ENCODE data around the gene ITGA1. TPM values are rescaled to one million over a fixed set of nuclear protein-coding genes. Genes with fewer than 3 reads are reported as not detected.

ITGA1 gene
- total RNA-seq, 1 donor from 2014 or later: 3.0 TPM

DNA sequence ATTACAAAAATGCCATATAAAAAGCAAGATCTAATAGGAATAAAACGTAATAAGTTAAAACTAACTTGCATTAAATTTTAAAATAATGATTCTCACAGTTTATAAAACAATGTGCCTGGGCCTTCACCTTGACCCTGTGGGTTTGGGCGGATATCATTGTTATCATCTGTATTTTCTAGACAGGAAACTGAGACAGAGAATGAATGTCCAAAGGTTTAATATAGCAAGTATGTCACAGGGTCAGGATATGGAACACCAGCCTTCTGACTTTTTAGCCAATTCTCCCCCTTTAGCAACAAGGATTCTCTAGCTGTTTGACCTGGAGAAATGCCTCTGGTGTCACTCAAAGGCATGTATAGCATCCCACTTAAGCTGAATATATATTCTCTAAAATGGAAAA lies 67.2 kb downstream of the ITGA1 start:
- no peaks in the 10 kb centered on the region for H3K36me3 Mint-ChIP-seq (ENCODE audit: low read depth)

DNA sequence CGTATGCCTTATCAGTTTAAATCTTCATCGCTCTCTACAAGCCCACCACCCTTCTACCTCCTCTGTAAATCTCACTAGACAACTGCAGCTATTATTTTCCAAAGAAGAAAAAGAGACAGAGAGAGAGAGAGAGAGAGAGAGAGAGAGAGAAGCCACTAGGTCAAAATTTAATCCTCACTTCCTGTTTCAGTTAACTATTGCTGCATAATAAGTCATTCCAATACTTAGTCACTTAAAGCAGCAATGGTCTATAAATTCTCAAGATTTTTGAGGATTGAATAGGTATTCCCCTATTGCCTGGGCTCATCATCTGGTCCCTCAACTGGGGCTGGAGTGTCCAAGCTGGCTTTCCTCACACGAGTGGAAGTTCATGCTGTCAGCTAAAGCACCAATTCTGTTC lies 68.8 kb downstream of the ITGA1 start:
- Mint-ChIP-seq H3K27me3 (ENCODE audit: low read depth) (no peaks in the 10 kb centered on the region), H3K27ac (ENCODE audit: unreplicated experiment) (no peak overlapping the region), H3K36me3 (ENCODE audit: low read depth) (no peaks in the 10 kb centered on the region), H3K4me3 (no peak overlapping the region), H3K9me3 (no peaks in the 10 kb centered on the region), H3K4me1 (peaks cover 5% of the 10 kb centered on the region)
- DNase-seq (ENCODE audit: low read depth, low spot score): no peak
- TF ChIP-seq, protein P1, sequence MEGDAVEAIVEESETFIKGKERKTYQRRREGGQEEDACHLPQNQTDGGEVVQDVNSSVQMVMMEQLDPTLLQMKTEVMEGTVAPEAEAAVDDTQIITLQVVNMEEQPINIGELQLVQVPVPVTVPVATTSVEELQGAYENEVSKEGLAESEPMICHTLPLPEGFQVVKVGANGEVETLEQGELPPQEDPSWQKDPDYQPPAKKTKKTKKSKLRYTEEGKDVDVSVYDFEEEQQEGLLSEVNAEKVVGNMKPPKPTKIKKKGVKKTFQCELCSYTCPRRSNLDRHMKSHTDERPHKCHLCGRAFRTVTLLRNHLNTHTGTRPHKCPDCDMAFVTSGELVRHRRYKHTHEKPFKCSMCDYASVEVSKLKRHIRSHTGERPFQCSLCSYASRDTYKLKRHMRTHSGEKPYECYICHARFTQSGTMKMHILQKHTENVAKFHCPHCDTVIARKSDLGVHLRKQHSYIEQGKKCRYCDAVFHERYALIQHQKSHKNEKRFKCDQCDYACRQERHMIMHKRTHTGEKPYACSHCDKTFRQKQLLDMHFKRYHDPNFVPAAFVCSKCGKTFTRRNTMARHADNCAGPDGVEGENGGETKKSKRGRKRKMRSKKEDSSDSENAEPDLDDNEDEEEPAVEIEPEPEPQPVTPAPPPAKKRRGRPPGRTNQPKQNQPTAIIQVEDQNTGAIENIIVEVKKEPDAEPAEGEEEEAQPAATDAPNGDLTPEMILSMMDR (conservative IDR thresholded peaks at IDR 0.05): no peak

More for the DNA sequence above, 67.2 kb downstream of the ITGA1 start:
- TF ChIP-seq, protein P1 (conservative IDR thresholded peaks at IDR 0.05): no peak
- Mint-ChIP-seq H3K27me3 (ENCODE audit: low read depth) (no peaks in the 10 kb centered on the region), H3K9me3 (no peaks in the 10 kb centered on the region), H3K4me1 (peaks cover 5% of the 10 kb centered on the region), H3K27ac (ENCODE audit: unreplicated experiment) (no peak overlapping the region), H3K4me3 (no peak overlapping the region)
- DNase-seq (ENCODE audit: low read depth, low spot score): no peak

DNA sequence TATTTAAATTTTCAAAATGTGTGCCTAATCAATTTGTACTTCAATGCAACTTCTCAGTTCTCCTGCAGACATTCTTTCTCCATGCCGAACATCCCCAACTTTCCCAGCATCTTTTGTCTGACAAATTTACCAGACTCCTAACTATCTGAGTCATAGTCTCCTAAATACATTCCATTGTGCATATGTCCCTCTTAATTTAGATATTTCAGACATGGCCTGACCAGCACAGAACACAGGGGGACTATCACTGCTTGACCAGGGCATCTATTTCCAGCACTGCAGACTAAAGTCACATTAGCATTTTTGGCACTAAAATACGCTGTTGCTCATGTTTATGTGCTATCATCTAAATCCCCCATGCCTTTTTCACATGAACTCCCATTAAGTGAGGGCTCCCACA lies 71.9 kb downstream of the ITGA1 start:
- Mint-ChIP-seq H3K27ac (ENCODE audit: unreplicated experiment) (no peak overlapping the region), H3K9me3 (no peaks in the 10 kb centered on the region), H3K4me3 (no peak overlapping the region), H3K4me1 (peaks cover 5% of the 10 kb centered on the region), H3K36me3 (ENCODE audit: low read depth) (no peaks in the 10 kb centered on the region), H3K27me3 (ENCODE audit: low read depth) (no peaks in the 10 kb centered on the region)
- no peak for DNase-seq (ENCODE audit: low read depth, low spot score)
- TF ChIP-seq, protein P1 (conservative IDR thresholded peaks at IDR 0.05): no peak

DNA sequence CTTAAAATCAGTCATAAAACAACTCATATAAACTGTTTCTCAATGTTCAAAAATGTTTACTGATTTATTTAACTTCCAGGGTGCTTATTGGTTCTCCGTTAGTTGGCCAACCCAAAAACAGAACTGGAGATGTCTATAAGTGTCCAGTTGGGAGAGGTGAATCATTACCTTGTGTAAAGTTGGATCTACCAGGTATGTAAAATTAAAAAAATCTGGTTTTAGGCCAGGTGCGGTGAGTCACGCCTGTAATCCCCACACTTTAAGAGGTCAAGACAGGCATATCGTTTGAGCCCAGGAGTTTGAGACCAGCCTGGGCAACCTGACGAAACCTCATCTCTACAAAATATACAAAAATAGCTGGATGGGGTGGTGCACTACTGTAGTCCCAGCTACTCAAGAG lies 73.7 kb downstream of the ITGA1 start:
- no peak for DNase-seq (ENCODE audit: low read depth, low spot score)
- Mint-ChIP-seq H3K9me3 (no peaks in the 10 kb centered on the region), H3K4me1 (peaks cover 5% of the 10 kb centered on the region), H3K4me3 (no peak overlapping the region), H3K27me3 (ENCODE audit: low read depth) (no peaks in the 10 kb centered on the region), H3K27ac (ENCODE audit: unreplicated experiment) (no peak overlapping the region), H3K36me3 (ENCODE audit: low read depth) (no peaks in the 10 kb centered on the region)
- TF ChIP-seq, protein P1 (conservative IDR thresholded peaks at IDR 0.05): no peak

DNA sequence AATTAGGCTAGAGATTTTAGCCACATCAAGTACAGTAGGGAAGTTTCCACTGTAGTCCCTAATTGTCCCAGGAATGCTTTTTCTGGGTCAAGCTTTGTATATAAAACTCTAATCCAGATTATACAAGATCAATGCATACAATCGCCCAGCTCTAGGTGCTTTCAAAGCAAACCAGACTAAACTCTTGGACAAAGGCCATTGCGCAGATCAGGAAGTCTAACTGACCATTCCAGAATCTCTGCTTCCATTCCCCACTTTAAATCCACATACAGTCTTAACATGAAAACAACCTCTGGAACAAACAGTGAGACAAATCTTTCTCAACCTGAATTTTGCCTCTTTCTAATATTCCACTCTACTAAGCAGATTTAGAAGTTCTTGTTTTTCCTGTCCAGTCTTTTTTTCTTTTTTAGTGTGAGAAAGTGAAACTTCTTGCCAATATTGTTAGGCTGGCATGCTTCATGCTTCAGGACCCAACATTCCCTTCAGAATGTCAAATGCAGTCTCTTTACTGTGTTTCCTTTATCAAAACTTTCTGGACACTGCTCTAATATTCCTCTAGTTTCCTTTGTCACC lies 76.1 kb downstream of the ITGA1 start:
- H3K36me3 Mint-ChIP-seq (ENCODE audit: low read depth): no peaks in the 10 kb centered on the region
- no peaks in the 10 kb centered on the region for H3K27me3 Mint-ChIP-seq (ENCODE audit: low read depth)
- DNase-seq (ENCODE audit: low read depth, low spot score): no peak
- H3K4me3 Mint-ChIP-seq: no peak overlapping the region
- H3K4me1 Mint-ChIP-seq: peaks cover 27% of the 10 kb centered on the region
- no peaks in the 10 kb centered on the region for H3K9me3 Mint-ChIP-seq
- TF ChIP-seq, protein P1 (conservative IDR thresholded peaks at IDR 0.05): no peak
- no peak overlapping the region for H3K27ac Mint-ChIP-seq (ENCODE audit: unreplicated experiment)

All from neural crest cell (in vitro differentiated cells).